Cardiac fibroblast (primary cell): ENCODE measurements around the gene MYOZ1.

ENCODE experiments used
- DNase-seq, 2 donors: peaks; one replicate each; pipeline versions ENCODE4 v3.0.0 to v3.0.0-alpha.2; 2010; ENCODE audit warnings: low read depth in 2 of 2
- H3K4me3 ChIP-seq, 2 donors: replicated peaks in 1 of 2; 1 replicate in 1 of 2; 2 replicates in 1 of 2; pipeline ENCODE4 v1.5.1; 2011; ENCODE audit warnings: low read depth in 2 of 2, low read length in 2 of 2, mild to moderate bottlenecking in 2 of 2, moderate library complexity in 1 of 2
- CTCF ChIP-seq: IDR thresholded peaks from one replicate; pipeline ENCODE4 v1.5.1; 2011; ENCODE audit warnings: low read depth, mild to moderate bottlenecking, low read length, inconsistent platforms

The MYOZ1 gene

GRCh38 chr10:73589563-73590126 is 51.6 kb downstream of the MYOZ1 start:
- TF ChIP-seq CTCF, result no peak
- DNase-seq, result peak; percentile 33 to 43
- no peak overlapping the region for H3K4me3 ChIP-seq

GRCh38 chr10:73588656-73589055 is 52.6 kb downstream of the MYOZ1 start:
- peak; percentile 44 to 51 for DNase-seq
- TF ChIP-seq CTCF, result no peak
- no peak overlapping the region for H3K4me3 ChIP-seq

- peak; percentile 76 to 80 for DNase-seq
- no peak overlapping the region for H3K4me3 ChIP-seq
- no peak for TF ChIP-seq CTCF
Observed at GRCh38 chr10:73586583-73586984, 54.7 kb downstream of the MYOZ1 start.

GRCh38 chr10:73585327-73585726 is 55.9 kb downstream of the MYOZ1 start:
- peak in 1 of 2 donors; percentile 36 for DNase-seq
- no peak overlapping the region for H3K4me3 ChIP-seq
- TF ChIP-seq CTCF, result no peak

- DNase-seq, result peak in 1 of 2 donors; percentile 66
- TF ChIP-seq CTCF, result no peak
- no peak overlapping the region for H3K4me3 ChIP-seq
Observed at GRCh38 chr10:73584737-73585136, 56.5 kb downstream of the MYOZ1 start.

GRCh38 chr10:73581918-73582317 is 59.4 kb downstream of the MYOZ1 start:
- no peak for TF ChIP-seq CTCF
- DNase-seq, result no peak

More at GRCh38 chr10:73581918-73582317, 59.4 kb downstream of the MYOZ1 start:
- no peak overlapping the region for H3K4me3 ChIP-seq
